Urinary bladder (tissue), 4 donors: ENCODE results near the gene CYP21A2. TPM values are rescaled to one million over a fixed set of nuclear protein-coding genes. Genes with fewer than 3 reads are reported as not detected.
"Not testable (repeated sequence)": the region's sequence is repeated elsewhere in the genome, so short reads cannot be mapped to it uniquely, and the experiment has no call there.

Source experiments
- DNase-seq: peaks from one replicate; pipeline ENCODE4 v3.0.0-alpha.2; 2015; ENCODE audit errors: extremely low spot score
- H3K27ac ChIP-seq: one replicate; pipeline ENCODE4 v1.5.1; 2013; ENCODE audit warnings: low read depth, mild to moderate bottlenecking, moderate library complexity
- H3K36me3 ChIP-seq: one replicate; pipeline ENCODE4 v1.6.1; 2013; ENCODE audit warnings: mild to moderate bottlenecking, moderate library complexity; ENCODE audit not compliant: insufficient read depth
- H3K4me1 ChIP-seq: one replicate; pipeline ENCODE4 v1.6.1; 2013; ENCODE audit warnings: mild to moderate bottlenecking, moderate library complexity; ENCODE audit not compliant: insufficient read depth
- H3K4me3 ChIP-seq: one replicate; pipeline ENCODE4 v1.5.1; 2013; ENCODE audit warnings: low read depth, low read length
- whole genome bisulfite sequencing: extraction: QIAGEN DNeasy Blood & Tissue Kit; methylation state at CpG from one replicate; pipeline ENCODE4 v1.1.7; 2013; 5-methylcytosine and 5-hydroxymethylcytosine counted together
- polyA plus RNA-seq: library from polyadenylated mRNA; stranded (reverse); fragments of 200-250 nt; gene quantifications from one replicate; pipeline ENCODE4 v1.2.3, GENCODE V29; 2013
- total RNA-seq: library from RNA; depleted of rRNA; stranded (reverse); fragments of >200 nt; gene quantifications from one replicate; pipeline ENCODE4 v1.2.3, GENCODE V29; 2014
- donor health status: healthy with polysubstance abuse.
- donor health status: healthy.

CYP21A2 gene
- total and polyA plus RNA-seq, 2 donors, result 2.3 TPM; not detected in 1

- H3K27ac ChIP-seq, H3K36me3 ChIP-seq, H3K4me1 ChIP-seq, DNase-seq, H3K4me3 ChIP-seq: not testable (repeated sequence)
- WGBS, result 87% methylated on average over 24 of the region's 43 CpGs
Measured at GRCh38 chr6:32040299-32041049, 2.3 kb downstream of the CYP21A2 start.

- not testable (repeated sequence) for H3K36me3 ChIP-seq, H3K27ac ChIP-seq, H3K4me3 ChIP-seq, DNase-seq, H3K4me1 ChIP-seq
- WGBS, result 60% methylated on average over 7 of the region's 13 CpGs
Measured at GRCh38 chr6:32041050-32041321, 2.8 kb downstream of the CYP21A2 start.

GRCh38 chr6:32041385-32041784, 3.2 kb downstream of the CYP21A2 start:
- 53% methylated on average over 6 of the region's 10 CpGs for WGBS
- not testable (repeated sequence) for H3K27ac ChIP-seq

GRCh38 chr6:32042276-32042675, 4.1 kb downstream of the CYP21A2 start:
- H3K36me3 ChIP-seq, H3K4me1 ChIP-seq, DNase-seq, H3K4me3 ChIP-seq, H3K27ac ChIP-seq: not testable (repeated sequence)
- 93% methylated on average over 14 of the region's 15 CpGs for WGBS

More at GRCh38 chr6:32041385-32041784, 3.2 kb downstream of the CYP21A2 start:
- not testable (repeated sequence) for DNase-seq, H3K36me3 ChIP-seq, H3K4me1 ChIP-seq, H3K4me3 ChIP-seq

- not testable (repeated sequence) for H3K36me3 ChIP-seq, H3K4me3 ChIP-seq, H3K27ac ChIP-seq, H3K4me1 ChIP-seq, DNase-seq
- WGBS, result 92% methylated on average over 18 of the region's 31 CpGs
Measured at GRCh38 chr6:32043589-32044380, 5.6 kb downstream of the CYP21A2 start.

DNA sequence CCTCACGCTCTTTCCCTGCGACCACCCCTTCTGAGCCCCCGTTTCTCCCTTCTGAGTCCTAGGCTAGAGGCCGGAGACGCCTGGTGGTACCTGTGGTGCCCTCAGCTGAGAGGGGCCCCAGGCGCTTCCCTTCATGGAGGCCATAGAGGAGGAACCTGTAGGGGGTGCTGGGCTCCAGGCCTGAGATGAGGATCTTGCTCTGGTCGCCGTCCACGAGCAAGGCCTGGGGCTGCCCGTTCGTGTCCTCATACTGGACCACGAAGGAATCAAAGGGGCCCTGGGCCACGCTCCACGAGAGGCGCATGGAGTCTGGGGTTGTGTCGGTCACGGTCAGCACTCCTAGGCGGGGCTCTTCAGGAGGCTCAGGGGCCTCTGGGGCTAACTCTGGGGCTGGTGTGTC, 6.7 kb downstream of the CYP21A2 start:
- H3K4me3 ChIP-seq, DNase-seq, H3K27ac ChIP-seq, H3K36me3 ChIP-seq, H3K4me1 ChIP-seq: not testable (repeated sequence)
- 88% methylated on average over 13 of the region's 18 CpGs for WGBS

DNA sequence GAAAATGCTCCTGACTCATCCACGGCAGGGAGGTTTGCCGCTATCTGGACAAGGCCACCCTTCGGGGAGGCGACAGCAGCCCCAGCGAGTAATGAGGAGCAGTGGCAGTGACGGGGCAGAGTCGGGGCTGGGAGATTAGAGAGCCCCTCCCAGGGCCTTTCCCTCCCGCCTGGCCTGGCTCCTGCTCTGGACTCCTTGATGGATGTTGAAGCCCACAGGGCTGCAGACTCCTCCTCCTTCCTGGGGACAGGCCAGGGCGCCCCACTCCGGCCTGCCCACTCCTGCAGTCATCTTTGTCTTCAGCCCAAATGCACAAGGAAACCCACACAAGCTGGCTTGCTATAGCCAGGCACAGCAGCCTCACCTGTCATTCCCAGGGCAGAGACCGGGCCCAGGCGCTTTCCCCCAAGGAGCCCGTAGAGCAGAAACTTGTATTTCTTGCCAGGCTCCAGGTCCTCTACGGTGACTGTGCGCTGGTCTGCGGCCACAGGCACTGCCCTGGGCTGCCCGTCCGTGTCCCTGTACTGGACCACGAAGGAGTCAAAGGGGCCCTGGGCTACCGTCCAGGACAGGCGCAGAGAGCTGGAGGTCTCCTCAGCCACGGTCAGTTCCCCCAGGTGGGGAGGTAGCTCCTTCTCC, 7.7 kb downstream of the CYP21A2 start:
- Histone ChIP-seq H3K4me3 (no peak overlapping the region), H3K4me1 (no peaks in the 10 kb centered on the region), H3K27ac (no peak overlapping the region), H3K36me3 (no peaks in the 10 kb centered on the region)
- DNase-seq, result no peak
- 68% methylated on average over 22 of the region's 22 CpGs for WGBS

DNA sequence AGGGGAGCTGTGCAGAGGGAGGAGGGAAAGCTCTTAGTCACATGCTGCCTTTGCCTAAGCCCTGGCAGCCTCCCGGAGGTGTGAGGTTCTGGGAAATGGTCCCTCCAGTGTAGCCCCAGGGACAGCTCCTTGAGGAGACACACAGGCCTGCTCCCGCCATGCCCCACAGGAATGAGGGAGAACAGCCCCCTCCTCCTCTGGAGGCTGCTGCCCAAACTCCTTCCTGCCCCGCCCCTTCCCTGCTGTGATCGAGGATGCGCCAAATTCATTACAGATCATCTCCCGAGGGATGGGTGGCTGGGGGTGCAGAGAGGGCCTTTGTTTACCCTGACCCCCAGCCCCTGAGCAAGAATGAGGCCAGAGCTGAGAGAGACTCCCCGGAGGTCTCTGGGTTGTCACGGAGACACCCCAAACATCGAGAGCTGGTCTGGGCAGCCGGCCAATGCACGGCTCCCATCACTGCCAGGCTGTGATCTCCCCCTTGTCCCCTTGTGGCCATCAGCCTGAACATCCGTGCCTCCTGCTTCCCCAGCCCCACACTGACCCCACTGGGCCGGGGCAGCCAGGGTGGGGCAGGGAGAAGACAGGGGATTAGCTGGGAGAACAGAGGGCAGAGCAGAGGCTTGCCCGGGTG, 8.4 kb downstream of the CYP21A2 start:
- Histone ChIP-seq H3K27ac (no peak overlapping the region), H3K4me1 (no peaks in the 10 kb centered on the region), H3K4me3 (no peak overlapping the region), H3K36me3 (no peaks in the 10 kb centered on the region)
- no peak for DNase-seq
- WGBS, result 25% methylated on average over 14 of the region's 14 CpGs

DNA sequence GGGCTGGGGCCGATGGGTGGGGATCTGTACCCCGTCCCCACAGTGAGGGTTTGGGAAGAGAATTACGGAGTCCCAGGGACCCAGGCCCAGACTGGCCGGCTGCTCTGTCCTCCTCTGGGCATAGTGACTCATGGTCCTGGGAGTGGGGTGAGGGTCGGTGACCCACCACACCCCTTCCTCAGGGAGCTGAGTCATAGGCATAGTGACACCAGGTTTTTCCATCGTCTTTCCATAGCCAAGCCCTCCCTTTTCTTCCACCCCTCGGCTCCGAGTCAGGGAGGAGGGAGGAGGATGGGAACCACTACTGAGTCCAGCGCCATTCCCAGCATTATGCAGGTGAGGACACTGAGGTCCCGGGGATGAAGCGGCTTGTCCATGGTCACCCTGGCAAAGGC, 8.9 kb downstream of the CYP21A2 start:
- H3K4me3 ChIP-seq, result no peak overlapping the region
- H3K4me1 ChIP-seq, result no peaks in the 10 kb centered on the region
- DNase-seq, result no peak
- H3K36me3 ChIP-seq, result no peaks in the 10 kb centered on the region
- 40% methylated on average over 11 of the region's 11 CpGs for WGBS
- H3K27ac ChIP-seq, result no peak overlapping the region

GRCh38 chr6:32047539-32047854, 9.3 kb downstream of the CYP21A2 start:
- Histone ChIP-seq H3K4me3 (no peak overlapping the region), H3K36me3 (no peaks in the 10 kb centered on the region), H3K27ac (no peak overlapping the region), H3K4me1 (no peaks in the 10 kb centered on the region)
- no peak for DNase-seq
- WGBS, result 75% methylated on average over 6 of the region's 6 CpGs

DNA sequence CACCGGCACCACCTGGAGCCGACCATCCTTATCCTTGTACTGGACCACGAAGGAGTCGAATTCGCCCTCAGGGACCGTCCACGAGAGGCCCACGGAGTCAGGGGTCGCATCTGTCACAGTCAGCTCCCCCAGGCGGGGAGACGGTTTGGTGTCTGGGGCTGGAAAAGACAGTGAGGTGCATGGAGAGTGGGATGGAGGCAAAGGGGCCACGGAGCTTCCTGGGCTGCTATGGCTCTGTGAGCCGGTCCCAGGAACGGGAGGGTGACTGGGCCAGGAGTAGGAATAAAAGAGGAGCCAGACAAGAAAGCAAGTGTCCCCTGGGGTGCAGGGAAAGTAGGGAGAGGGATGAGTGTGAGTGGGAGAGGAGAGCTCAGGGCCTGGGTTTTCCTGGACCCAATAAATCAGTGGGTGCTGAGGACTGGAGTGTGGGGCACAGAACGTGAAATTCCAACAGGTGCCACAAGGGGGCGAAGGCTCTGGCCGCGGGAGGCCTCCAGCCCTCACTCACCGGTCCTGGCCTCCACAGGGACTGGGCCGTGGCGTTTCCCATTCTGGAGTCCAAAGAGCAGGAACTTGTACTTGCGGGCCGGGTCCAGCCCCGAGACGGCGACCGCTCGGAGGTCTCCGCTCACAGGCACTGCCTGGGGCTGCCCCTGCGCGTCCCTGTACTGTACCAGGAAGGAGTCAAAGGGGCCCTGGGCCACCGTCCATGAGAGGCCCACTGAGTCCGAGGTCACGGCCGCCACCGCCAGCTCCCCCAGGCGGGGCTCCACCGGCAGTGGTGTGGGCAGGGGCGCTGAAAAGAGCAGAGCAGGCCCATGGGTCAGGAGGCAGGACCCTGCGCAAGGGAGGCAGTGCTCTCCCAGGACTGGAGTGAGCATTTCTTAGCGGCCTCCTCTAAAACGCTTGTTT, 9.9 kb downstream of the CYP21A2 start:
- WGBS, result 58% methylated on average over 42 of the region's 42 CpGs
- H3K4me3 ChIP-seq, result no peak overlapping the region
- H3K36me3 ChIP-seq, result no peaks in the 10 kb centered on the region
- no peak overlapping the region for H3K27ac ChIP-seq
- DNase-seq, result no peak
- no peaks in the 10 kb centered on the region for H3K4me1 ChIP-seq

DNA sequence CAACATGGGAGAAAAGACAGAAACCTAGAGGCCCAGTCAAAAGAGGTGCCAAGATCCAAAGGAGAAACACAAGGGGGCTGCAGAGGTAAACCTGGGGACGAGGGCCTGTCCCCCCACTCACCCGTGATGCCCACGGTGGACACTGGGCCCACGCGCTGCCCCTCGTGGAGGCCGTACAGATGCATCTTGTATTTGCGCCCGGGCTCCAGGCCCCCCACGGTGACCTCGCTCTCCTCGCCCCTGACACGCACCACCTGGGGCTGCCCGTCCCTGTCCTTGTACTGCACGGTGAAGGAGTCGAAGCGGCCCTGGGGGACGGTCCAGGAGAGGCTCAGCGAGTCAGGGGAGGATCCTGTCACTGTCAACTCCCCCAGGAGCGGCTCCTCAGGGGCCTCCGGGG, 10.9 kb downstream of the CYP21A2 start:
- H3K4me1 ChIP-seq, H3K27ac ChIP-seq, DNase-seq, H3K36me3 ChIP-seq, H3K4me3 ChIP-seq: not testable (repeated sequence)
- WGBS, result 93% methylated on average over 21 of the region's 21 CpGs

DNA sequence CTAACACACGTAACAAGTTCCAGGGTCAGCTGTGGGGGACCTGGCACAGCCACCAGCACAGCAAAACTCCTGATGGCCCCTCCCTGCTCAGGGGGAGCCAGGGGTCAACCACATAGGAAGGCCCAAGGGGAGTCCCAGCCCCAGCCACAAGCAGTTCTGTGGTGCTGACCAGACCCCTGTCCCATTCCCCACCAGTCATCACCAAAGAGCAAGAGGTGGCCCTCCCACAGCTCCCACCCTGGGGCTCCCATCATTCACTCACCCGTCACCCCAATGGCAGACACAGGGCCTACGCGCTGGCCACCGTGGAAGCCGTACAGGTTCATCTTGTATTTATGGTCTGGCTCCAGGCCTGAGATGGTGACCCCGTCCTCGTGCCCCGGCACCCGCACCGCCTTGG, 11.5 kb downstream of the CYP21A2 start:
- DNase-seq, H3K27ac ChIP-seq, H3K4me1 ChIP-seq, H3K36me3 ChIP-seq, H3K4me3 ChIP-seq: not testable (repeated sequence)
- WGBS, result 93% methylated on average over 9 of the region's 11 CpGs
